GM12801 (cell line): ENCODE data around the gene UQCC5.

Source experiments
- CTCF ChIP-seq: IDR thresholded peaks from one replicate; pipeline ENCODE4 v1.5.1; 2011; ENCODE audit warnings: control low read depth; ENCODE audit not compliant: insufficient read length; ENCODE audit errors: extremely low read depth

The UQCC5 gene

GRCh38 chr3:52516509-52517195, 19.8 kb upstream of the UQCC5 start:
- no peak for TF ChIP-seq CTCF

GRCh38 chr3:52517796-52518722, 18.3 kb upstream of the UQCC5 start:
- no peak for TF ChIP-seq CTCF

- no peak for TF ChIP-seq CTCF
These were observed 17.5 kb upstream of the UQCC5 start for GRCh38 chr3:52518723-52519444.

- TF ChIP-seq CTCF = no peak
These were observed 16.8 kb upstream of the UQCC5 start for GRCh38 chr3:52519445-52520140.

- no peak for TF ChIP-seq CTCF
These were observed 16.2 kb upstream of the UQCC5 start for GRCh38 chr3:52520141-52520667.

- no peak for TF ChIP-seq CTCF
These were observed 15.5 kb upstream of the UQCC5 start for GRCh38 chr3:52520716-52521487.
